Bronchial smooth muscle cell (primary cell): ENCODE measurements around the gene EMC7. TPM values are rescaled to one million over a fixed set of nuclear protein-coding genes. Genes with fewer than 3 reads are reported as not detected.

Experiments used
- total RNA-seq: library from RNA; depleted of rRNA; stranded (reverse); fragments of >200 nt; gene quantifications from 2 replicates; pipeline ENCODE4 v1.2.1, GENCODE V29; 2014

EMC7 gene
- 24.1 and 35.1 TPM in 2 replicates for total RNA-seq

DNA sequence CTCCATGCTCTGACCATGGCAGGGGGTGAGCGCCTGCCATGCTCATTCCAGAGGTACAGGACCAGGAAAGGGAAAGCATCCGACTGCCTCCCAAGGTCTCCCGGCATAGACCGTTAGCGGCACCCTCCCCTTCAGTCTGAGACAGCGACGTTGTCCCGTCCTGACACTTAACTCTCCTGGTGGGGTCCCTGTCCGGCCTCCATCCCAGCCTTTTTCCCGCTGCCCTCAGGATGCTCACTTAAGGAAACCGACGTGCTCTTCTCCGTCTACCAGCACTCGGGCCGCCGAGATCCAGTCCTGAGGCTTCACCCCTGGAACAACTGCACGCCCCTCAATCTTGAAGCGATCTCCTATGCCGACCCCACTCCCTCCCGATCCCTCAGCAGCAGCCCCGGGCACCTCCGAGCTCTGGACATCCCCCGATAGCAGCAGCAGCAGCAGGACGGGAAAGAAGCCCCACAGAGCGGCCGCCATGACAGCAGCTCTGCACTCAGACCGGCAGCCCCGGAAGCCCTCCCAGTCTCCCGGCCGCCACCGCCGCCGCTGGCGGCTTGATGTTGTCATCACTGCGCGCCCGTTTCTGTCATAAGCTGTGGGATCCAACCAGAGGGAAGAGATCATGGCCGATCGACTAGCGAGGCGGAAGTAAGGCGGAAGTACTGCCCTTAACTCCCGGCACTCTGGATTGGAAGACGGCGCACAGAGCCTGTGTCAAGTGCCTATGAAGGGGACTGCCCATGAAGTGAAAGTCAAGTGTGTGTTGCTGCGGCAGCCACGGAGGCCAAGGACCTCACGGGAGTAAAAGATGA is at the start of gene EMC7, which contains the start of gene PGBD4:
Gene EMC7 (minus strand): TSS at position 497 of the 809 bp plus-strand sequence. CDS start 23 bp downstream, at position 474.
Gene PGBD4 (plus strand): TSS at position 718 of the 809 bp plus-strand sequence. CDS start 449 bp downstream, outside the sequence.

DNA sequence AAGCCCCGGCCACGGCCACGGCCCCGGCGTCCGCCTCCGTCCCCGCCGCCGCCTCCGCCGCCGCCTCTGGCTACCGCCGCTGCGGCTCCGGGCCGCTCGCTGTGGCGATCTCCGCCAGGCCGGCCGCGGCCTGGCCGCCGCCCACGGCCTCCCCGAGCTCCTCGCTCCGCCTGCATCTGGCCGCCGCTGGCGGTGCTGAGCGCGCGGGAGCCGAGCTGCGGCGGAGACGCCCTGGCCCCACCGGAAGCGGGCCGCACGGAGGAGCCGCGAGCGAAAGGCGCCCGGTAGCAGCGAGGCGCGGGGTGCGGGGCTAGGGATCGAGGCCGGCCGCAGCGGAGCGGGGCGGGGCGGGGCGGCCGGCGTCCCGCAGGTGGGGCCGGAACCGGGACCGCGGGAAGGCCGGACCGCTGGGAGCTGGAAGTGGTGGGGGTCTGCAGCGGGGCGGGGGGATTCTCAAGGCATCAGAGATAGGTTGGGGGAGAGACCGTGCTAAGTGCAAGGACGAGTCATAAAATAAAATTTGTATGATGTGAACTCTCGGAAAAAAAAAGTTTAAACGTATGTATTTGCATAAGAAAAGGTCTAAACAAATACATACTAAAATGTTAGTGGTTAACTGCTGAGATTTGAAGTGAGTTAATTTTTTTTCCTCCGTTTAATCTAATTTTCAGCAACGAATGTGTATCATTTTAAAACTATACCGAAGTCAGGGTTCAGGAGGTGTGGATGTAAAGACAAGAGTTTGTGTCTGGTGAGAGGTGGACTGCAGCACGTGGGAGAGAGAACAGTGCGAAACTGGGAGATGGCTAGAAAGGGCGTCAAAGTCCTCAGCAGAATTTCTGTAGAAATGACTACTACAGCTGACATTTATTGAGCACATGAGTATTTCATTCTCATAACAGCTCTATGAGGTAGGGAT is 62.5 kb downstream of the EMC7 start, which contains the start of gene AVEN:
Gene AVEN (minus strand): TSS at position 334 of the 919 bp plus-strand sequence. CDS start 158 bp downstream, at position 176.

Other genes starting within 250 kb of the EMC7 start
- under 0.01 TPM in 1 of 2 replicates, not detected in the other for gene CHRM5, start 133.4 kb downstream of the EMC7 start, total RNA-seq
- 14.2 and 19.4 TPM in 2 replicates for gene AVEN, start 62.7 kb downstream of the EMC7 start, total RNA-seq
- 1.8 and 1.9 TPM in 2 replicates for gene PGBD4, start 221 bp upstream of the EMC7 start, total RNA-seq
- gene KATNBL1, start 108.2 kb upstream of the EMC7 start, total RNA-seq, result 17.3 and 24.9 TPM in 2 replicates
- 177 and 190 TPM in 2 replicates for gene EMC4, start 123.2 kb upstream of the EMC7 start, total RNA-seq
- gene SLC12A6, start 235.9 kb upstream of the EMC7 start, total RNA-seq, result 17.1 and 19.1 TPM in 2 replicates
- gene NOP10, start 241.3 kb upstream of the EMC7 start, total RNA-seq, result 107 and 185 TPM in 2 replicates
- gene NUTM1, start 241.5 kb upstream of the EMC7 start, total RNA-seq, result not detected in 2 replicates